ENCODE measurements around the gene PLPPR4. TPM values are rescaled to one million over a fixed set of nuclear protein-coding genes. Genes with fewer than 3 reads are reported as not detected.
"Not testable (repeated sequence)": the region's sequence is repeated elsewhere in the genome, so short reads cannot be mapped to it uniquely, and the experiment has no call there.

The PLPPR4 gene
- 3.9 TPM for total RNA-seq

- DNase-seq: peak; percentile 16
Observed at GRCh38 chr1:99264201-99265021, at the start of gene PLPPR4. TSS of gene PLPPR4 (plus strand) at chr1:99264492. CDS start at chr1:99264594, 102 bp downstream.

- no peak for DNase-seq
Observed at GRCh38 chr1:99216956-99217355, 47.3 kb upstream of the PLPPR4 start.

GRCh38 chr1:99217599-99217998 lies 46.7 kb upstream of the PLPPR4 start:
- no peak for DNase-seq

- no peak for DNase-seq
Observed at GRCh38 chr1:99218572-99218971, 45.7 kb upstream of the PLPPR4 start.

- no peak for DNase-seq
Observed at GRCh38 chr1:99218999-99219398, 45.3 kb upstream of the PLPPR4 start.

- DNase-seq: no peak
Observed at GRCh38 chr1:99227056-99227897, 37.0 kb upstream of the PLPPR4 start.

- no peak for DNase-seq
Observed at GRCh38 chr1:99228153-99228552, 36.1 kb upstream of the PLPPR4 start.

- DNase-seq: no peak
Observed at GRCh38 chr1:99229122-99229521, 35.2 kb upstream of the PLPPR4 start.

GRCh38 chr1:99230695-99231094 lies 33.6 kb upstream of the PLPPR4 start:
- DNase-seq: no peak

GRCh38 chr1:99232172-99232571 lies 32.1 kb upstream of the PLPPR4 start:
- DNase-seq: no peak

GRCh38 chr1:99233446-99233845 lies 30.8 kb upstream of the PLPPR4 start:
- DNase-seq: no peak

- DNase-seq: no peak
Observed at GRCh38 chr1:99236756-99237155, 27.5 kb upstream of the PLPPR4 start.

GRCh38 chr1:99239690-99240089 lies 24.6 kb upstream of the PLPPR4 start:
- no peak for DNase-seq

- no peak for DNase-seq
Observed at GRCh38 chr1:99240621-99241020, 23.7 kb upstream of the PLPPR4 start.

- DNase-seq: no peak
Observed at GRCh38 chr1:99246152-99246551, 18.1 kb upstream of the PLPPR4 start.

- DNase-seq: no peak
Observed at GRCh38 chr1:99247199-99247598, 17.1 kb upstream of the PLPPR4 start.

GRCh38 chr1:99250728-99251127 lies 13.6 kb upstream of the PLPPR4 start:
- no peak for DNase-seq

GRCh38 chr1:99251308-99251707 lies 13.0 kb upstream of the PLPPR4 start:
- no peak for DNase-seq

- DNase-seq: no peak
Observed at GRCh38 chr1:99252630-99253029, 11.7 kb upstream of the PLPPR4 start.

- DNase-seq: not testable (repeated sequence)
Observed at GRCh38 chr1:99260402-99260801, 3.9 kb upstream of the PLPPR4 start.

GRCh38 chr1:99265124-99265523 lies 832 bp downstream of the PLPPR4 start:
- no peak for DNase-seq

GRCh38 chr1:99266726-99267125 lies 2.4 kb downstream of the PLPPR4 start:
- DNase-seq: no peak

GRCh38 chr1:99268021-99268420 lies 3.7 kb downstream of the PLPPR4 start:
- no peak for DNase-seq

All from skin of body (tissue), 2 donors.